TTC549 (cell line): ENCODE measurements around the gene F5.
"Not testable (repeated sequence)": the region's sequence is repeated elsewhere in the genome, so short reads cannot be mapped to it uniquely, and the experiment has no call there.

Experiments used
- FAIRE-seq: peaks from 2 replicates; lab custom pipeline; 2012; peaks lifted over from hg19 to GRCh38; lab: Jason Lieb, UNC

The F5 gene

DNA sequence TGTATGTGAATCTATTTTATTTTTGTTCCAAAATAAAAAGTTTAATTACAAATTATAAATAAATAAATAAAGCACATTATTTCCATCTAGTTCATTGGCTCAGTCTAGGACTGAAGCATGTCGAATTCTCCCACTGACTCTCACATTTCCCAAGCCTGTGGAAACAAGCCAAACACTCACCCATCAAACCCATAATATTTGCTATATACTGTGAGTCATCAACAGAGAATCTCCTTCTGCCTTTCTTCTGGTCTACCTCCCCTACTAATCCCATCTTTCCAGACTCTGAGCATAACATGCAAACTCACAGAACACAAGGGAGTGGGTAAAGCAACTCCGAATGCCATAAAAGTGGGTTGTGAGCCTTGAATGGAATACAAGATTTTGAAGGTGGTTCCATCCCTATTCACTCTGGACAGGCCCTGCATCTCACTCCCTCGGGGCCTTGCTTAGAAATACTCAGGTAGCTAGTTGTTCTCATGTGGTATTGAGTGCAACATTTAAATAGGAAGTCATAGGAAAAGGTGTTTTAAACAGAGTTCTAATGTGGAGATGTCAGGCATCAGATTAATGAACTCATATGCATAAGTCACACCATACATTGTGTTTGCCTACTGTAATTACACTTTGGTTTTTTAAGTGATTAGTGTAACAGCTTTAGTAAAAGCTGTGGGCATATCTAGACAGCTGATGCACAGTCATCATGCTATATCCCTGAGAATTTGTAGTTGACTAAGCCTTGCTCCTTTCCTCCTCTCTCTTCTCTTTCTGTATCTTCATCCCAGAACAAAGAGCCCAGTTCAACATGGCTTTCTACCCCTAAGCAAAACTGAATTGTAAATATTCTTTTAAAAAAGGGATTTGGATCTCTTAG lies 47.0 kb downstream of the F5 start:
- no peak for FAIRE-seq

DNA sequence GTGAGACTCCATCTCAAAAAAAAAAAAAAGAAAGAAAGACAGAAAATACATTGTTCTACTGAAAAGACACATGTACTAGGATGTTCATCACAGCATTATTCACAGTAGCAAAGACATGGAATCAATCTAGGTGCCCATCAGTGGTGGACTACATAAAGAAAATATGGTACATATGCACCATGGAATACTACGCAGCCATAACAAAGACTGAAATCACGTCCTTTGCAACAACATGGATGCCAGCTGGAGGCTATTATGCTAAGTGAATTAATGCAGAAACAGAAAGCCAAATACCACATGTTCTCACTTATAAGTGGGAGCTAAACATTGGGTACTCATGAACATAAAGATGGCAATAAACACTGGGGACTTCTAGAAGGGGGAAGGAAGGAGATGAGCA lies 51.6 kb downstream of the F5 start:
- no peak for FAIRE-seq

DNA sequence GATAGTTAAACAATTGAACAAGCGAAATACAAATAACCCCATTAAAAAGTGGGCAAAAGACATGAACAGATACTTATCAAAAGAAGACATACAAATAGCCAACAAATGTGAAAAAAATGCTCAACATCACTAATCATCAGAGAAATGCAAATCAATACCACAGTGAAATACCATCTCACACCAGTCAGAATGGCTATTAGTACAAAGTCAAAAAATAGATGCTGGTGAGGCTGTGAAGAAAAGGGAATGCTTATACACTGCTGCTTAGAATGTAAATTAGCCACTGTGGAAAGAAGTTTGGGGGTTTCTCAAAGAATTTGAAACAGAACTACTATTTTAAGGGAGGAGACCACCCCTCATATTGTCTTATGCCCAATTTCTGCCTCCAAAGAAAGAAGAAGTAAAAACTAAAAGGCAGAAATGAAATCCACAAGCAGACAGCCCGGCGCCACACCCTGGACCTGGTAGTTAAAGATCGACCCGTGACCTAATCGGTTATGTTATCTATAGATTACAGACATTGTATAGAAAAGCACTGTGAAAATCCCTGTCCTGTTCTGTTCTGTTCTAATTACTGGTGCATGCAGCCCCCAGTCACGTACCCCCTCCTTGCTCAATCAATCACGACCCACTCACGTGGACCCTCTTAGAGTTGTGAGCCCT lies 52.6 kb downstream of the F5 start:
- not testable (repeated sequence) for FAIRE-seq

GRCh38 chr1:169530448-169530847 lies 55.8 kb downstream of the F5 start:
- no peak for FAIRE-seq

DNA sequence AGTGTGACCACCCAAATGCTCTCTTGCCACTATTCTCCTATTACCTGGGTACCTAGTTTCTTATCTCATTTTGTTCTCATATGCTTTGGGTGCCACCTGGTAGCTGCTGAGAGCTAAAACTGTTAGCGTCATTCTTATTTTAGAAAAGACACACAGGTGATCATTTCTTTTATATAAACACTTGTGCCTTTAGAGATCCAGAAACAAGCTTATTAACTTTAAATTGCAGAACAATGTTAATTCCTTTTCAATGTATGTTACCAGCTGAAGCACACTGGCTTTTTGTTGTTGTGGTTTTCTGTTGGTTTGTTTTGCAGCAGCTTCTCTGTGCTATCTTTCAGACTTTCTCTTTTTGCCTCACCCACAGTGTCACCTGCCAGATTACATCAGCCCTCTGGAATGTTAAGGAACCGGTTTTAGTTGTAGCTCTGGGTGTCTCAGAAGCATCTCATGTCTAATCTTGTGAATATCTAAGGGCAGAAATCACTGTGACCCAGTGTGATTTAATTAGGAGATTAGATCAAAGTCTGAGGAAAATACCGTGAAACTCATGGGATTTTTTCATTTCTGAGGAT lies 57.1 kb downstream of the F5 start:
- FAIRE-seq, result no peak

GRCh38 chr1:169528215-169529067 lies 57.8 kb downstream of the F5 start:
- no peak for FAIRE-seq

DNA sequence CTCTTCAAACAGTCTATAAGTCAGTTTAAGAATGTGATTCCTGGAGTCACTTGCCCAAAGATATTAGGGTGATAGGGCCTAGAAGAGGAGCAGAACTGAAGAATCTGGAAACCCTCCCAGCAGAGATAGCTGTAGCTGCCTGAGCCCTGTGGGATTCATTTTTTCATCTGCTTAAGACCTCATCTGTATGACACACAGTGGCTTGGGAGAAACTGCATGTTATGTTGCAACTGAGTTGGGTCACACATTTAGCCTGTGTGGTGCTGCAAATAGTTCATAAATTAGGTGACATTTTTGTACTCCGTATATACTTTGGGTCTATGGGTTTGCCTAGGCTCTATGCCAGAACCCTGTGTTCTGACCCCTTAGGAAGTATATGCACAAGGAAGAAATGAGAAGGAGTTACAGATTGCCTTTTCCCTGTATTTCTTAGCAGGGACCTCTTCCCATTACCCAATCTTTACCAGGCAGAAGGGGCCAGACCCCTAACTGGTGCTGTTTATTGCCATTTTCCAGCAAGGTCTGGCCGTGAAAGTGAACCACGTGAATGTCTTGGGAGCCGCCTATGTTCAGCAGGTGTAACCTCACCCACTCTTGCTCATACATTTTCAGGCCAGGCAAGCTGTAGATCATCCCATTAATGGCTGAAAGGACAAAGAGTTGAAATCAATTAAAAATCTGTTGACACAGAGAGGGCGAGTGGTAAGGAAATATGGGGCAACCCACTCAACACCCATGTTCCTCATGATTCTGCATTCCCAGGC lies 58.6 kb downstream of the F5 start:
- no peak for FAIRE-seq

- FAIRE-seq, result no peak
These were observed 59.3 kb downstream of the F5 start for GRCh38 chr1:169527001-169527400.

DNA sequence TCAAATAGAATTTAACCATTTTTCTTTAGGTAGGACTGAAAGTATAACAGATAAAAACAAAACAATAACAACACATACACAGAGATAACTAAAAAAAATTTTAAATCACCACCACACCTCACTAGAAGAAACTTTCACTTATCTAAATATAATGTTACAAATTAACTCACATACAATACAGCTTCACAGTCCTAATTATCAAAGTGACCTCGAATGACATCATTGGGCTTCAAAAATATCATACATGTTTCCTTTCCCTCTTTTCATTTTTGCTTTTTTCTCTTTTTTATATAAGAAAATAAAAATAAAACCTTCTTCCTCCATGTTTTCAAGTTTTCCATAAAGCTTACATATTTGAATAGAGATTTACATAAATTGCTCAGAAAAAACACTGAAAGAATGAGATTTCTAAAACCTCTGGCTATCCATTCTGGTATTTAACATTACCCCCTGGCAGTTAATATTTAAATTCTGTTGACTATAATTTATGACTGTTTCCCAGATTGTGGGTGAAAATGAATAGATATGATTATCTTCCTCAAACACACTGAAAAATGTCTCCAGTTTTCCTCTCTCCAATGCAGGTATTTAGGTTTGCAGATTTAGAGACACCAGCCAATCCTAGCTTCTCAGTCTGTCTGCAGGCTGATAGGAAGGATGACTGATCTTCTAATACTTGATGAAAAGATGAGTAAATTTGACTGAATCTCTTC lies 60.0 kb downstream of the F5 start:
- FAIRE-seq, result peak; percentile 58

DNA sequence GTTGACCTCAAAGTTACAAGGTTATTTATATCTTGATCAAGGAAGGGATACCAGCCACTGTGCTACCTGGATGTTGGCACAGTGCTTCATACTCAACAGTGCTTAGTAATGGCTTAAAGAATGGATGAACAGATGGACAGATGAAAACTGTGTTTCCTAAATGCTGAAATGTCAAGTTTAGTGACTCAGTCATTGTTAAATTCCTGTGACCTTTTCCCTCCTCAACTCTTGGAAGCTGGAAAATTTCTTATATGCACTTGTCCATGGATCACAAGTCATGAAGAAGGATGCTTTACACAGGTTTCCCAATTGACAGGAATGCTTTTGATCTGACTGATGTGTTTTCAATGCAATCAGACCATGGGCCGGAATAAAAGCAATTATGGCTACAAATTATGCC lies 60.9 kb downstream of the F5 start:
- FAIRE-seq, result no peak

GRCh38 chr1:169523904-169524303 lies 62.4 kb downstream of the F5 start:
- FAIRE-seq, result no peak

GRCh38 chr1:169521226-169521625 lies 65.1 kb downstream of the F5 start:
- FAIRE-seq, result no peak

DNA sequence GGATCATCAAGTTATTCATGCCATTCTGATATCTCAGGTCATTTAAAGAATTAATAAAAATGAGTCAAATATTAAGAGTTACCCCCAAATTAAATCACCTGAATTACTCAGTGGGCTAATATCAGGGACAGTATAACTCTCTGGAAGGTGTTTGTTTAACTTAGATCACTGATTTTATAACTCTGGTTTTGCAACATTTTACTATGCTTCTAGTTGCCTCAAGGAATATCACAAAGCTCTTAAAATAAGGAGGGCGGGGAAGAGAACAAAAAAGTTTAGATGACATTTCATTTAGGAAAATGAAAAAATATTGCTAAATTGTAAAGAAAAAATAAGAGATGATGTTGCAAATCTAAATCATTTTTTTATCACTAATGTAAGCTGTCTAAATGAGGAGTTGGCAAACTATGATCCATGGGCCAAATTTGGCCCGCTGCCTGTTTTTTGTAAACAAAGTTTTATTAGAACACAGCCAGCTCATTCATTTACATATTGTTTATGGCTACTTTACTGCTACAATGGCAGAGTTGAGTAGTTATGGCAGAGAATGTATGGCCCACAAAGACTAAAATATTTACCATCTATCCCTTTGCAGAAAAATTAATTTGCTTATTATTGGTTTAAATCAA lies 68.6 kb downstream of the F5 start:
- FAIRE-seq, result no peak

- no peak for FAIRE-seq
These were observed 70.6 kb downstream of the F5 start for GRCh38 chr1:169515641-169516040.

- no peak for FAIRE-seq
These were observed 71.6 kb downstream of the F5 start for GRCh38 chr1:169514566-169515270.

- no peak for FAIRE-seq
These were observed 73.1 kb downstream of the F5 start for GRCh38 chr1:169513208-169513607.

DNA sequence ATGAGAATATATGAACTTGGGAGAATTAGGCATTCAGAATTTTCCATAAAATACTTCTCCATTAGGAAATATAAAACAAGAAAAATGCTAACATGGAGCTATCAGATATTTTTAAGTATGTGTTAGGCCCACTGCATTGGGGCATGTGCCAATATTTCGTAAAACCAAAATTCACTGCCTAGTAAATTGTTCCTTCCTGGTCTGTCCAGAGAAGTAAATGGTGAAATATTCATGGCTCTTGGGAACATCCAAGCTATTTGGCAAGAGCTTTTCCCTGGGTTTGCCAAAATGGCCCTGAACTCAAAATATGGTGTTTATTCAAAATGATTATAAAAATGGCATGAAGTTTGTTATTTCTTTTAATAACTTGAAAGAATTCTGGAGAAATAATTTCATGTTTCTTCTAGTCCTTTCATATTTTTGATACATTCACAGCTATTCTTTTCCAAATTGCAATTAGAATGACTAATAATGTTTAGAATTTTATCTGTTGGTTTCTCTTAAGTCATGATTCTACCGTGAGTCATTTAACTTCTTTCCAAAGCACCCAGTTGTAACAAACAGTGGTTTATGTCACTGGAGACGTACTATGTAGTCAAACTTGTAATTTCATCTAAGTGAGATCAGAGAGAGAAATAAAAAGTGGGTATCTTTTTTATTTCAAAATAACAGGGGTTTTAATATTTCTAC lies 74.8 kb downstream of the F5 start:
- FAIRE-seq, result no peak

GRCh38 chr1:169510060-169510459 lies 76.2 kb downstream of the F5 start:
- FAIRE-seq, result no peak

DNA sequence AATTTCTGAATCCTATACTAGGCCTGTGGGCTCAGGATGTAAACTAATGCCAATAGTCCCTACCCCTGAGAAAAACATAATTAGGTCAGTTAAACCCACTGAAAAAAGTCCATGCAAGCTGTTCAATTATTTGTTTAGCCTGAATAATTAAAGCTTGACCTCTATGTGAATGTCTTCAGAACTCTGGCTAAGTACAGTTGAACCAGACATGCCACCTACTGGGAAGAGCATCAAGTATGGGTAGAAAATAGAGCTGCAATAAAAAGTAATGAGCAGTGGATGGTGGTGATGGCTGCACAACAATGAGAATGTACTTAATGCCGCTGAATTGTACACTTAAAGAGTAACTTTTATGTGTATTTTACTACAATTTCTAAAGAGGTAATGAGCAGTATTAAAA lies 76.9 kb downstream of the F5 start:
- FAIRE-seq, result no peak
